Fibroblast of lung (primary cell): ENCODE data around the gene MYO1F. TPM values are rescaled to one million over a fixed set of nuclear protein-coding genes. Genes with fewer than 3 reads are reported as not detected.

ENCODE experiments used
- DNase-seq, 2 donors: peaks; one replicate each; pipeline versions ENCODE4 v3.0.0 to v3.0.0-alpha.2; 2010; ENCODE audit warnings: low read depth in 2 of 2
- H2AFZ ChIP-seq: 2 replicates; pipeline ENCODE4 v1.5.1; 2012; ENCODE audit warnings: low read length, control low read depth, inconsistent platforms
- H3K27ac ChIP-seq: 2 replicates; pipeline ENCODE4 v1.5.1; 2011; ENCODE audit warnings: low read length, control low read depth; ENCODE audit not compliant: insufficient read depth
- H3K27me3 ChIP-seq: 2 replicates; pipeline ENCODE4 v1.5.1; 2011; ENCODE audit warnings: mild to moderate bottlenecking, low read length; ENCODE audit not compliant: control insufficient read depth, insufficient read depth
- H3K36me3 ChIP-seq: 2 replicates; pipeline ENCODE4 v1.5.1; 2011; ENCODE audit warnings: low read length; ENCODE audit not compliant: control insufficient read depth, insufficient read depth
- H3K4me1 ChIP-seq: 2 replicates; pipeline ENCODE4 v1.5.1; 2011; ENCODE audit warnings: low read length; ENCODE audit not compliant: control insufficient read depth, insufficient read depth; ENCODE audit errors: extremely low read depth
- H3K4me2 ChIP-seq: 2 replicates; pipeline ENCODE4 v1.5.1; 2011; ENCODE audit warnings: low read length, control low read depth; ENCODE audit not compliant: insufficient read depth; ENCODE audit errors: extremely low read depth
- H3K4me3 ChIP-seq, 4 experiments: fragments of 200-600 bp in 1 of 4; sonication (generic) in 1 of 4; replicated peaks in 1 of 4; 2 replicates each; pipeline ENCODE4 v1.5.1; 2011 to 2016; ENCODE audit warnings: low read length in 4 of 4, low read depth in 3 of 4, mild to moderate bottlenecking in 3 of 4, control low read depth in 2 of 4, inconsistent platforms in 1 of 4, mixed read lengths in 1 of 4; ENCODE audit not compliant: insufficient read depth in 1 of 4; ENCODE audit errors: control extremely low read depth in 1 of 4
- H3K79me2 ChIP-seq: 2 replicates; pipeline ENCODE4 v1.5.1; 2012; ENCODE audit warnings: mild to moderate bottlenecking, low read length, inconsistent platforms; ENCODE audit not compliant: control insufficient read depth, insufficient read depth
- H3K9ac ChIP-seq: 2 replicates; pipeline ENCODE4 v1.5.1; 2011; ENCODE audit warnings: mild to moderate bottlenecking, low read length, control low read depth; ENCODE audit not compliant: insufficient read depth
- H3K9me3 ChIP-seq: 2 replicates; pipeline ENCODE4 v1.5.1; 2012; ENCODE audit warnings: low read depth, low read length; ENCODE audit not compliant: control insufficient read depth, insufficient read depth
- H4K20me1 ChIP-seq: 2 replicates; pipeline ENCODE4 v1.5.1; 2011; ENCODE audit warnings: low read length; ENCODE audit not compliant: control insufficient read depth, insufficient read depth; ENCODE audit errors: extremely low read depth
- EZH2 ChIP-seq: IDR thresholded peaks from 2 replicates; pipeline ENCODE4 v1.5.1; 2012; ENCODE audit warnings: low read length, control low read depth, mild to moderate bottlenecking; ENCODE audit errors: missing control alignments
- polyA plus RNA-seq, 2 donors: library from polyadenylated mRNA; depleted of rRNA in 1 of 2; stranded (reverse) in 1 of 2; unstranded in 1 of 2; fragments of >200 nt; gene quantifications; 2 replicates each; pipeline ENCODE4 v1.2.1, GENCODE V29; 2011 to 2012; ENCODE audit warnings: missing spikeins in 1 of 2
- total RNA-seq: library from RNA; depleted of rRNA; stranded (reverse); fragments of >200 nt; gene quantifications from 2 replicates; pipeline ENCODE4 v1.2.1, GENCODE V29; 2014
- TF ChIP-seq, protein P1 (sequence below), 2 donors: IDR thresholded peaks in 1 of 2; conservative IDR thresholded peaks in 1 of 2; 1 replicate in 1 of 2; 2 replicates in 1 of 2; pipeline ENCODE4 v1.5.1; 2011 to 2012; ENCODE audit warnings: low read length in 2 of 2, control low read depth in 1 of 2, inconsistent platforms in 1 of 2, low read depth in 1 of 2, mild to moderate bottlenecking in 1 of 2

The MYO1F gene
- total and polyA plus RNA-seq, 2 donors (not counting 1 experiment from before 2014, with no cell fraction given), result 0.08 to 0.17 TPM

DNA sequence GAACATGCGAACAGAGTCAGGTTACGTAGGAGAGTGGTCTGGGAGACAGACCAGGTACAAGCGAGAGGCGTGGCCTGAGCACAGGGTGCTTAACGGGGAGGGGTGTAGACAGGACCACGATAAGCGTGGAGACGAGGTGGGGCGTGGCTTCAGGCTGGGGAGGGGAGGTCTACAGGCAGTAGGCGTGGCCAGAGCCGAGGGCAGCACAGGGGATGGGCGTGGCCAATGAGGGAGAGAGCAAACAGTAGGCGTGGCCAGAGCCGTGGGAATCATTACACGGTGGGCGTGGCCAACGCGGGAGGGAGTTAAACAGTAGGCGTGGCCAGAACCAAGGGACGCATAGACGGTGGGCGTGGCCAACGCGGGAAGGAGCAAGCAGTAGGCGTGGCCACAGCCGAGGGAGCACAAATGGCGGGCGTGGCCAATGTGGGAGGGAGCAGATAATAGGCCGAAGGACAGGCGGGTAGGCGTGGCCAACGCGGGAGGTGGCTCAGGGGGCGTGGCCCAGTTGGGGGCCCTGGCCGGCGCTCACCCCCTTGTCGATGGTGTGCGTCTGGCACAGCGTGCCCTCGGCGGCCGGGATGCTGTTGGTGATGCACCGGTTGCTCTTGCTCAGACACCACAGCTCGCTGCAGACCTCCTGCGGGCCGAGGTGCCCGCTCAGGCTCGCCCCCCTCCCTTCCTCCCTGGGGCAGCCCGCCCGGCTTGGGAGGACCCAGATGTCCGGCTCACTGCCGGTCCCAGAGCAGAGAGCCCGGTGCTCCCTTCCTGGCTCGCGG is 15.2 kb upstream of the MYO1F start:
- H3K4me2 ChIP-seq, result peak overlapping the region; percentile 15
- no peaks in the 10 kb centered on the region for H4K20me1 ChIP-seq
- H3K4me1 ChIP-seq, result peaks cover 3% of the 10 kb centered on the region
- no peaks in the 10 kb centered on the region for H3K27me3 ChIP-seq
- H3K79me2 ChIP-seq, result no peaks in the 10 kb centered on the region
- H3K9me3 ChIP-seq, result no peaks in the 10 kb centered on the region
- no peak overlapping the region for H2AFZ ChIP-seq
- no peak overlapping the region for H3K27ac ChIP-seq
- no peak overlapping the region for H3K9ac ChIP-seq
- peak; percentile 92 for DNase-seq
- TF ChIP-seq, protein P1, sequence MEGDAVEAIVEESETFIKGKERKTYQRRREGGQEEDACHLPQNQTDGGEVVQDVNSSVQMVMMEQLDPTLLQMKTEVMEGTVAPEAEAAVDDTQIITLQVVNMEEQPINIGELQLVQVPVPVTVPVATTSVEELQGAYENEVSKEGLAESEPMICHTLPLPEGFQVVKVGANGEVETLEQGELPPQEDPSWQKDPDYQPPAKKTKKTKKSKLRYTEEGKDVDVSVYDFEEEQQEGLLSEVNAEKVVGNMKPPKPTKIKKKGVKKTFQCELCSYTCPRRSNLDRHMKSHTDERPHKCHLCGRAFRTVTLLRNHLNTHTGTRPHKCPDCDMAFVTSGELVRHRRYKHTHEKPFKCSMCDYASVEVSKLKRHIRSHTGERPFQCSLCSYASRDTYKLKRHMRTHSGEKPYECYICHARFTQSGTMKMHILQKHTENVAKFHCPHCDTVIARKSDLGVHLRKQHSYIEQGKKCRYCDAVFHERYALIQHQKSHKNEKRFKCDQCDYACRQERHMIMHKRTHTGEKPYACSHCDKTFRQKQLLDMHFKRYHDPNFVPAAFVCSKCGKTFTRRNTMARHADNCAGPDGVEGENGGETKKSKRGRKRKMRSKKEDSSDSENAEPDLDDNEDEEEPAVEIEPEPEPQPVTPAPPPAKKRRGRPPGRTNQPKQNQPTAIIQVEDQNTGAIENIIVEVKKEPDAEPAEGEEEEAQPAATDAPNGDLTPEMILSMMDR (conservative IDR thresholded peaks at IDR 0.05 in 1 of 2, IDR thresholded peaks at IDR 0.05 in 1 of 2; ENCODE audit: low read depth in 1 of 2, low read length in 2 of 2), result no peak
- H3K36me3 ChIP-seq, result no peaks in the 10 kb centered on the region
- H3K4me3 ChIP-seq, result peak overlapping the region in 2 of 4 experiments; percentile 2 to 40

DNA sequence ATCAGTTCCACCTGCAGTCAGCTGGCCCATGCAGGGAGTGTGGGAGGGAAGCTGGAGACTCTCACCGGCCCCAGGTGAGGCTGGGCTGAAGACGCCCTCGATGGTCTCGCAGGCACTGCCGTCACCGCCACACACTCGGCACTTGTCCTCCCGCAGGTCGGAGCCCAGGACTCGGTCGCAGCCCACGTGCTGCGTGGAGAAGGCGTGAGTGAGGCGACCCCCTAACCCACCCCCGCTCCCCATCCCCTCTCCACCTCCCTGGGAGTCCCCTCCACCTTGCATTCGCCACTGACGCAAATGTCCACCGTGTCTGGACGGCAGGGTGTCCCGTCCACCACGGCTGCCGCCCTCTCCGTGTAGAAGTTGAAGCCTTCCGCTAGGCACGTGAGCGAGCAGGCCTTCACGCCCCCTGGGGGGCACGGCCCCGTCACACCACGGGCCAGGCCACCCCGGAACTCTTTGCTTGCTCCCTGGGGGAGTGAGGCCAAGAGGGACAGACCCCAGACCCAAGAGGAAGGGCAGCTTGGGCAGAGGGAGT is 12.0 kb upstream of the MYO1F start:
- no peaks in the 10 kb centered on the region for H4K20me1 ChIP-seq
- H3K27me3 ChIP-seq, result no peaks in the 10 kb centered on the region
- no peaks in the 10 kb centered on the region for H3K9me3 ChIP-seq
- H3K36me3 ChIP-seq, result no peaks in the 10 kb centered on the region
- no peak overlapping the region for H3K4me2 ChIP-seq
- TF ChIP-seq, protein P1 (conservative IDR thresholded peaks at IDR 0.05 in 1 of 2, IDR thresholded peaks at IDR 0.05 in 1 of 2; ENCODE audit: low read depth in 1 of 2, low read length in 2 of 2), result no peak
- TF ChIP-seq EZH2, result no peak
- H3K9ac ChIP-seq, result no peak overlapping the region
- no peaks in the 10 kb centered on the region for H3K79me2 ChIP-seq
- H3K4me3 ChIP-seq, result no peak overlapping the region
- DNase-seq, result no peak
- peaks cover 3% of the 10 kb centered on the region for H3K4me1 ChIP-seq
- H3K27ac ChIP-seq, result no peak overlapping the region
- H2AFZ ChIP-seq, result no peak overlapping the region

- Histone ChIP-seq H3K27me3 (no peaks in the 10 kb centered on the region), H3K9ac (no peak overlapping the region), H4K20me1 (no peaks in the 10 kb centered on the region), H3K27ac (no peak overlapping the region), H3K79me2 (no peaks in the 10 kb centered on the region), H3K4me3 (no peak overlapping the region), H3K36me3 (no peaks in the 10 kb centered on the region), H3K4me2 (no peak overlapping the region), H3K9me3 (no peaks in the 10 kb centered on the region), H3K4me1 (no peaks in the 10 kb centered on the region), H2AFZ (no peak overlapping the region)
- TF ChIP-seq, protein P1 (conservative IDR thresholded peaks at IDR 0.05 in 1 of 2, IDR thresholded peaks at IDR 0.05 in 1 of 2; ENCODE audit: low read depth in 1 of 2, low read length in 2 of 2), result peak; percentile 28 to 43
- TF ChIP-seq EZH2, result no peak
- peak in 1 of 2 donors; percentile 36 for DNase-seq
These were observed 8.9 kb upstream of the MYO1F start for GRCh38 chr19:8585894-8586750.
